ENCODE measurements around the gene EARS2.
"Not testable (repeated sequence)": the region's sequence is repeated elsewhere in the genome, so short reads cannot be mapped to it uniquely, and the experiment has no call there.

EARS2 gene

GRCh38 chr16:23570992-23571632 is 14.0 kb upstream of the EARS2 start:
- no peak overlapping the region for H3K4me3 ChIP-seq (ENCODE audit: low read depth, low read length)

- H3K4me3 ChIP-seq (ENCODE audit: low read depth, low read length), result no peak overlapping the region
Observed at GRCh38 chr16:23567602-23568001, 10.5 kb upstream of the EARS2 start.

DNA sequence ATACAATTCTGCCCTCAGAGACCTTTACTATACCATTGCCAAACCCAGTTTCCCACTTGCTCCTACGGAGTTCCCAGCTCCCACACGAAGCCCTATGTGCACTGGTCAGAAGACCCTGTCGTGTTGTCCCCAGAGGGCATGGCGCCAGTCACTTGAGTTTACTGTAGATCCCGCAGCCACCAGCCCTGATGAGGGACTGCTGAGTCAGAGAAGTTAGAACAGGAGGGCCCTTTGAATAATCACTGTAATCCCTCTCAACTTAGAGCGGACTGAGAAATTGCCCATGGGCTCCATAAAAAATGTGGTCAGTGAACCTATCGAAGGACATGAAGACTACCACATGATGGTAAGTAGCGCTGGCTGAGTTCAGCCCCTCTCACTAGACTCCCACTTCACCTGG is 9.6 kb upstream of the EARS2 start:
- H3K4me3 ChIP-seq (ENCODE audit: low read depth, low read length), result no peak overlapping the region

DNA sequence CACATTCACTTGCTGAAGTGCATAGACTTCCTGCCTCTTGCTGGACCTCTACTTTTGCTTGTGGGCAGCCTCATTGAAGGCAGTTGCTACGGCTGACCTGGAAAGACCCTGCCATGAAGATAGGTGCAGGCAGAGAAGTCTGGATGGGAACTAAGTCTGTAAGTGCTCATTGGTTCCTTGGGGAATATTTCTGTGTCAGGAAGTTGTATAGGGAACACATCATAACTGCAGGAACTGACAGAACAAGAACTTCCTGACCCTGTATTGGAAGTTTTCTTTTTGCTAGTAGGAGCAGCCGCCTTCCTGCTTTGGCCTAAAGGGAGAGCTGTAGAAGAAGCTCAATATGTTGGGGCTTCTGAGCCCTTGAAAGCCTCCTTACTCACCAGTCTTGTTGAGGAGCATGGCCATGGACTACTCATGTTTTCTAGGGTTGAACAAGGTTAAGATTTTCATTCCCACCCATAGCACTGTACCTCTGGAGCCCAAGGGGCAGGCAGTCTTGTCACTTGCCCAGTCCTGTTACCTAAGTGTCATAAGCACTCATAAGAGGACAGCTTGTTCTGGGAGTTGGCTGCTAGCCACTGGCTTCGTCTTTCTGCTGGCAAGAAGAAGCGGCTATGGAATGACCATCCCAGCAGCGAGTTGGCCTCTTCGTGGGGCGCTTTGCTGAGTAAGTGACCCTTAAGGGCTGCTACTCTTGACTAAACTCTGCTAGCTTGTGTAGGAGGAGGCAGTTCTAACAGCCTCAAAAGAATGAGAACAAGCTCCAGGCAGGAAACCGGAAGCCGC is 7.6 kb upstream of the EARS2 start:
- H3K4me3 ChIP-seq (ENCODE audit: low read depth, low read length), result no peak overlapping the region

- no peak overlapping the region for H3K4me3 ChIP-seq (ENCODE audit: low read depth, low read length)
Observed at GRCh38 chr16:23563186-23563585, 6.0 kb upstream of the EARS2 start.

GRCh38 chr16:23562505-23562904 is 5.4 kb upstream of the EARS2 start:
- no peak overlapping the region for H3K4me3 ChIP-seq (ENCODE audit: low read depth, low read length)

DNA sequence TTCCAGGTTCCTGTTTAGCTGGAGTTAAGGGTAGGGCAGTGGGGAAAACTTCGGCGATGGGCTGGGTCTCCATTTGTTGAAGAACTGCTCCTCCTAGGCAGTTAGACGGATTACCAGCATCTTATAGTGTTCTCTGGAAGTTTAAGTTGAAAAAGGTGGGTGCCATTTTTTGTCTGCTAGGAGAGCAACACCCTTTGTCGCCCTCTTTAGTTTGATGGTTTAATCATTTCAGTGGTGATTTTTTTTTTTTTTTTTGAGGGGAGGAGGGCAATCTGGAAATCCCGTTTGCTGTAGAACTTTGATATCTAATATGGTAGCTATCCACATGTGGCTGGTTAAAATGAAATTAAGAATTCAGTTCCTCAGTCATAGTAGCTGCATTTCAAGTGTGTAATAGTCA is 4.4 kb upstream of the EARS2 start:
- no peak overlapping the region for H3K4me3 ChIP-seq (ENCODE audit: low read depth, low read length)

DNA sequence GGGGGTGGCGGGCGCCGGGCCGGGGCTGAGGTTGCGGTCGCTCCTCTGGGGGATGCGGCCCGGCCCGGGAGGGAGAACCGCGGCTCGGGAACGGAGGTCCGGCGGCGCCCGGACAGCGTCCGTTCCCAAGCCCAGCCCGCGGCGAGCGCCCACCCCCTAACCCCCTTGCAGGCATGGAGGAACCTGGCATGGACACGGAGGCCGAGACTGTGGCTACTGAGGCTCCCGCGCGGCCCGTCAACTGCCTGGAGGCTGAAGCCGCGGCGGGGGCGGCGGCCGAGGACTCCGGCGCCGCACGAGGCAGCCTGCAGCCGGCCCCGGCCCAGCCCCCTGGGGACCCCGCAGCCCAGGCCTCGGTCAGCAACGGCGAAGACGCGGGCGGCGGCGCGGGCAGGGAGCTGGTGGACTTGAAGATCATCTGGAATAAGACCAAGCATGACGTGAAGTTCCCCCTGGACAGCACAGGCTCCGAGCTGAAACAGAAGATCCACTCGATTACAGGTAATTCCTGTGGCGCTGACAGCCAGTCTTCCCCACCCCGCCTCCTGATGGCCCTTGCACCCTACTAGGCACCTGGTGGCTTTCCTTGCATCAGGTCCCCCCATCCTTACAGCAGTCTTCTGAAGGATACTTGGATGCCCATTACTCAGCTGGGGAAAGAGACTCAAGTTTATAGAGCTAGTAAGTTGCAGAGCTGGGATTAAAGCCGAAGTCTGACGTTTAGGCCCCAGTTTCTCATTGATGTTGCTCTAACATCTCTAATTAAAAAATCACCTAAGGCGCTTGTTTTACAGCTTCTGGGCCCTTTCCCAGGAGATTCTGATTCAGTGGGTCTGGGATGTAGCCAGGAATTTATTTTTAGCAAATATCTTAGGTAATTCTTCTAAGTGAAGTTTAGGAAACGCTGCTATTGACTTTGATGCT is 891 bp upstream of the EARS2 start:
- peak overlapping the region; percentile 94 for H3K4me3 ChIP-seq (ENCODE audit: low read depth, low read length)

DNA sequence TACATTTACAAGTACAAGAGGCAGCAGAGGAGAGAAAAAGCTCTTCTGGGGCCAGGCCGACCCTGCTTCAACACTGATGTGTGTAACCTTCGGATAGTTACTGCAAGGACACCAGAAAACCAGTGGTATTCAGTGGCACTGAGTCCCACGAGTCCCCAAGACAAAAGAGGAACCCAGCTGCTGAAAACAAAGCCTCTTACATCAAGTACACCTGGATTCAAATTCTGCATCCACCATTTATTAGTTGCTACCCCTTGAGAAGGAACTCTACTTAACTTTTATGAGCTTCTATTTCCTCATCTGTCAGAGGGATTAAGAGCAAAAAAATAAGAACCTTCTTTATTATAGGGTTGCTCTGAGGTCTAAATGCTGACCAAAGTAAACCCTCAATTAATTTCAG is 2.6 kb downstream of the EARS2 start:
- H3K4me3 ChIP-seq (ENCODE audit: low read depth, low read length), result no peak overlapping the region

GRCh38 chr16:23552161-23552560 is 5.0 kb downstream of the EARS2 start:
- H3K4me3 ChIP-seq (ENCODE audit: low read depth, low read length), result no peak overlapping the region

GRCh38 chr16:23549938-23550337 is 7.2 kb downstream of the EARS2 start:
- H3K4me3 ChIP-seq (ENCODE audit: low read depth, low read length), result no peak overlapping the region

DNA sequence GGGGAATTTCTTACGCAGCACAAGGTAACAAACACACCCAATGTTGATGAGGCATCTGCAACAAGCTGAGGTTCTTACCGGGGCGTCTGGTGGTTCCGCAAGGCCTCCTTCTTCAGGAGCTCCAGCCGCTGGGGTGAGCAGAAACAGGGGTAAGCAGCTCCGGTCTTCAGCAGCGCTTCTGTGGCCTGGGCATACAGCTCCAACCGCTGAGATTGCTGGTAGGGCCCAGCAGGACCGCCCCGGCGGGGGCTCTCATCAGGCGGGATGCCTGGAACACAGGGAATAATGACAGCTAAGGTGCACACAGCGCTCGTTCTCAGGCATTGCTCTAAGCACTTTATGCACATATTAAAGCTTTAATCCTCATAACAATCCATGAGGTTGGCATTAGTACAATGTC is 12.7 kb downstream of the EARS2 start:
- H3K4me3 ChIP-seq (ENCODE audit: low read depth, low read length), result no peak overlapping the region

DNA sequence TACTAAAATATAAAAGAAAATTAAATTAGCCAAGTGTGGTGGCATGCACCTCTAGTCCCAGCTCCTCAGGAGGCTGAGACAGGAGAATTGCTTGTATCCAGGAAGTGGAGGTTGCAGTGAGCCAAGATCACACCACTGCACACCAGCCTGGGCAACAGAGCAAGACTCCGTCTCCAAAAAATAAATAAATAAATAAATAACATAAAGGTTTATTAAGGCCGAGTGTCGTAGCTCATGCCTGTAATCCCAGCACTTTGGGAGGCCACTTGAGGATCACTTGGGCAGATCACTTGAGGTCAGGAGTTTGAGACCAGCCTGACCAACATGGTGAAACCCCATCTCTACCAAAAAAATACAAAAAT is 16.4 kb downstream of the EARS2 start:
- H3K4me3 ChIP-seq (ENCODE audit: low read depth, low read length), result not testable (repeated sequence)

GRCh38 chr16:23539984-23540816 is 16.9 kb downstream of the EARS2 start:
- H3K4me3 ChIP-seq (ENCODE audit: low read depth, low read length), result no peak overlapping the region

- no peak overlapping the region for H3K4me3 ChIP-seq (ENCODE audit: low read depth, low read length)
Observed at GRCh38 chr16:23538919-23539278, 18.3 kb downstream of the EARS2 start.

- H3K4me3 ChIP-seq (ENCODE audit: low read depth, low read length), result no peak overlapping the region
Observed at GRCh38 chr16:23537390-23537789, 19.8 kb downstream of the EARS2 start.

- H3K4me3 ChIP-seq (ENCODE audit: low read depth, low read length), result no peak overlapping the region
Observed at GRCh38 chr16:23535901-23536300, 21.2 kb downstream of the EARS2 start.

DNA sequence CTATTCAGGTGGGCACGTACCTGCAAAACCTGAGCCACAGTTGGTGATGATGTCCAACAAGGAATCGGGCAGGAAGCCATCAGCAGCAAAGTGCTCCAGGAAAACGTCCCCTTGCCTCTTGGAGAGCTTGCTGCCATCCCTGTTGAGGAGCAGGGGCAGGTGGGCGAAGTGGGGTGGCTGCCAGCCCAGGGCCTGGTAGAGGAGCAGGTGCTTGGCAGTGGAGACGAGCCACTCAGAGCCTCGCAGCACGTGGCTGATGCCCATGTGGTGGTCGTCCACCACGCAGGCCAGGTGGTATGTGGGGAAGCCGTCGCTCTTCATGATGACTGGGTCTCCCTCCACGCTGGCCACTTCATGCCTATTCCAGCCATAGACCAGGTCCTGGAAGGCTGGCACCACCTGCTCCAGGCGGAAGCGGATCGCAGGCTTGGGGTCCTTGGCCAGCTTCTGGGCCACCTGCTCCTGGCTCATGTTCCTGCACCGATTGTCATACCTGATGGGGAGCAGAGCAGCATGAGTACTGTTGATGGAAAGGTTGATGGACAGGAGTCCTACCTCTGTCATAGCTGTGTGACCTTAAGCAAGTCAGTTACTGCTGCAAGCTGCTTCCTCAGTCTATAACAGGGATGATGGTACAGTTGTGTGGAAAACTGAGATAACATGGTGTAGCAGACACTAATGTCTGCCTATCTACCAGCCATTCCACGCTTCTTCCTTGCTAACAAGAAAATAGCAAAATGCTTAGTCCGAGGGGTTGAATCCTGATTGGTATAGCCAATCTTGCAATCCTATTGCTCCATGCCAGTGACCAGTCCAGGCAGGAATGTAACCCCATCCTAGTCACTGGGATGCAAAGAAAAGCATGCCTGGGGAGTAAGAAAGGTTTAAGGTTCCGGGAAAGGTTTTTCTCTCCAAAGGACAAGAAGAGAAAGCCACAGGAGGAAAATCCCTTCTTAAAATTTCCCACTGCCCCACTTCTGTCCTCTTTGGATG is 22.0 kb downstream of the EARS2 start:
- no peak overlapping the region for H3K4me3 ChIP-seq (ENCODE audit: low read depth, low read length)

DNA sequence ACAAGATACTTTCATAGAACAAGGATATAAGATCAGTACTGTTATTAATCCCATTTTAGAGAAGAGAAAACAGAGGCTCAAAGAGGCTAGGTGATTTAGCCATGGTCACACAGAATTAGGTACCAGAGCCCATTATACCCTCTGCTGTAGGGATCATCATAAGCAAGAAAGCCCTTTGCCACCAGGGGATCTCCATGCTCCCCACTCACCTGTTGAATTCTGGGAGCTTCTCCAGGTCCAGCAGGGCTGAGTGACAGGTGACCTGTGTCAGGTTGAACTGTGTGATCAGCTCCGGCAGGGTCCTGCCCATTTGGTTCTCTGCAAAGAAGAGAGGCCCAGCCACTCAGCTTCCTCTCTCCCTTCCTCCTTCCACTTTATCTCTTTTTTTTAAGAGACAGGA is 24.7 kb downstream of the EARS2 start:
- H3K4me3 ChIP-seq (ENCODE audit: low read depth, low read length), result no peak overlapping the region

GRCh38 chr16:23530062-23530461 is 27.1 kb downstream of the EARS2 start:
- no peak overlapping the region for H3K4me3 ChIP-seq (ENCODE audit: low read depth, low read length)

Data from iPS-11a (cell line).